Breast epithelium (tissue), 3 donors: ENCODE results near the gene AGAP1.

Source experiments
- POLR2A ChIP-seq: fragments of 450-650 bp; IDR thresholded peaks from one replicate; pipeline ENCODE4 v1.6.1; 2016; ENCODE audit warnings: antibody characterized with exemption, mild to moderate bottlenecking, moderate library complexity
- TF ChIP-seq, protein P1 (sequence below), 3 donors: fragments of 450-650 bp; IDR thresholded peaks; one replicate each; pipeline ENCODE4 v1.5.1; 2016 to 2017; ENCODE audit warnings: antibody characterized with exemption in 3 of 3, mild to moderate bottlenecking in 3 of 3, moderate library complexity in 3 of 3

DNA sequence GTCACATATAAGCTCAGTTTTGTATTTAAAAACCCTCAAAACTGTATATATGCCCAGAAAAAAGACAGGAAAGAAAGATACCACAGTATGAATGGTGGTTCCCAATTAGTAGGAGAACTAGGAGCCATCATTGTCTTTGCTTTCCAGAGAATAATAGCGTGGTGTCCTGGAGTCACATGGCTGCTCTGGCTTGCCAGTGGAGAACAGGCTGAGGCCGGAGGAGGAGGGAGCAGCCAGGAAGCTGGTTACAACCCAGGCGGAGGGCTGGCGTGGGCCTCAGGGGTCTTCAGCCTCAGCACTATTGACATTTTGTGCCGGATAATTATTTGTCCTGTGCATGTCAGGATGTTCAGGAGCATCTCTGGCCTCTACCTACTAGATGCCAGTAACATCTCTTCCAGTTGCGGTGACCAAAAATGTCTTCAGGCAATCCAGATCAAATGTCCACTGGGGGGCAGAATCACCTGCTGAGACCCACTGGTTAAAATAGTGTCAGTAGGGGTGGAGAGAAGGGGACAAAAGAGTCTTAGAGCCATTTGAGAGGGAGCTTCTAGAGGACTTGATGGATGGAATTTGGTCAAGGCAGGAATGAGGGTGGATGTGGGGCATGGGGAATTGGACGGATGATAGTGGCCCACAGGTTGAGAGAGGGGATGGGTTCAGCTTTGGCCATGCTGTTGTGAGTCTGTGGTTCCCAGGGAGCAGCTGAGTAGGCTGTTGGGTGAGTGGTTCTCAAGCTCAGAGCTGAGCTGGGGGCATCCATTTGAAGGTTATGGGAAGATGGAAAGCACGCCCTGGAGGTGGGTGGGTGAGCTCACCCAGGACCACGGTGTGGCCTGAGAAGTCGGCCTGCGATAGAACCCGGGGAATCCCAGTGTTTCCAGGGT lies 144.9 kb downstream of the AGAP1 start:
- TF ChIP-seq, protein P1, sequence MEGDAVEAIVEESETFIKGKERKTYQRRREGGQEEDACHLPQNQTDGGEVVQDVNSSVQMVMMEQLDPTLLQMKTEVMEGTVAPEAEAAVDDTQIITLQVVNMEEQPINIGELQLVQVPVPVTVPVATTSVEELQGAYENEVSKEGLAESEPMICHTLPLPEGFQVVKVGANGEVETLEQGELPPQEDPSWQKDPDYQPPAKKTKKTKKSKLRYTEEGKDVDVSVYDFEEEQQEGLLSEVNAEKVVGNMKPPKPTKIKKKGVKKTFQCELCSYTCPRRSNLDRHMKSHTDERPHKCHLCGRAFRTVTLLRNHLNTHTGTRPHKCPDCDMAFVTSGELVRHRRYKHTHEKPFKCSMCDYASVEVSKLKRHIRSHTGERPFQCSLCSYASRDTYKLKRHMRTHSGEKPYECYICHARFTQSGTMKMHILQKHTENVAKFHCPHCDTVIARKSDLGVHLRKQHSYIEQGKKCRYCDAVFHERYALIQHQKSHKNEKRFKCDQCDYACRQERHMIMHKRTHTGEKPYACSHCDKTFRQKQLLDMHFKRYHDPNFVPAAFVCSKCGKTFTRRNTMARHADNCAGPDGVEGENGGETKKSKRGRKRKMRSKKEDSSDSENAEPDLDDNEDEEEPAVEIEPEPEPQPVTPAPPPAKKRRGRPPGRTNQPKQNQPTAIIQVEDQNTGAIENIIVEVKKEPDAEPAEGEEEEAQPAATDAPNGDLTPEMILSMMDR (IDR thresholded peaks at IDR 0.05) = no peak
- no peak for TF ChIP-seq POLR2A
